ENCODE data around the gene GRIK1.

Gene GRIK1

DNA sequence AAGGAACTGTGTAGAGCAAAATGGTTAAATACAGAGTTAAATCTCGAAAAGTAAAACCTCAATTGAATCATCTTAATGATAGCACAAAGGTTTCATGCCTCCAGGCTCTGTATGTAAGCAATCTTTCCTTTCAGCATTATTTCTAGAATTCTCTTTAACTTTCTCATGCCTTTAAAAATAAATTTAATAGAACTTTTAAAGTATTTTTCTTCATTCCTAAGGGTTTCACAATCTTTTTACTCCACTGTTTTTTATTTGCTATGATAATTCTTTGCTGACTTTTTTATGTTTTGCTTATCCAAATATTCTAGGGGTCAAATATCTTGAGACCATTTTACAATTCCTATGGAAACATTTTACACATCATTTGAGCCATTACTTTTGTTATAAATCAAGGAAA, 353.1 kb downstream of the GRIK1 start:
- H3K4me3 ChIP-seq: 0 out of 2 replicates have a peak overlapping the region, but pooled peaks have one; percentile 4
- no peak overlapping the region for H3K9ac ChIP-seq (ENCODE audit: insufficient read length)
- no peaks in the 10 kb centered on the region for H3K9me3 ChIP-seq (ENCODE audit: low read depth, low read length)
- DNase-seq (ENCODE audit: low read depth, low spot score): peak; percentile 50
- H3K36me3 ChIP-seq (ENCODE audit: insufficient read depth, low read length): no peaks in the 10 kb centered on the region
- TF ChIP-seq EZH2 (IDR thresholded peaks at IDR 0.05): no peak
- peak overlapping the region; percentile 63 for H3K27ac ChIP-seq

DNA sequence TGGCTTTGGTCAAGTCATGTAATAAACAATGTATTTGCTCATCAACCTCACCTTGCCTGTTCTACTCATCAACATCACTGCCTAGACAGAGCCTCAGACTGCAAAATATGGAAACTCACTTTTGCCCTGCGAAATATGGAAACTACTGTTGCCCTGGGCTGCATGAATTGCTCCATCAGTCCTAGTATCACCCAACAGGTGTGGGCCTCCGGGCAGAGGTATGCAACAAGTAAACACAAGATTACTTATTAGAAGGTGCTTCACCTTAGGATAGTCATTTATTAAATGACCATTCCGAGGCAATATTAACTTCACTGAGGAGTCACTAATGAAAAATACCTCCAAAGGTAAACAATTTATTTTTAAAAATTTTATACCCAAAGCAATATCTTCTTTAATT, 354.3 kb downstream of the GRIK1 start:
- H3K9ac ChIP-seq (ENCODE audit: insufficient read length): no peak overlapping the region
- TF ChIP-seq FOXP2 (optimal IDR thresholded peaks at IDR 0.05; ENCODE audit: control extremely low read depth, extremely low read length, insufficient read depth) (no peak), EZH2 (IDR thresholded peaks at IDR 0.05) (no peak), POLR2AphosphoS5 (IDR thresholded peaks at IDR 0.05; ENCODE audit: borderline replicate concordance, low read depth, low read length) (no peak)
- no peak overlapping the region for H3K4me3 ChIP-seq
- H3K9me3 ChIP-seq (ENCODE audit: low read depth, low read length): no peaks in the 10 kb centered on the region
- DNase-seq (ENCODE audit: low read depth, low spot score): no peak
- H3K36me3 ChIP-seq (ENCODE audit: insufficient read depth, low read length): no peaks in the 10 kb centered on the region
- no peak overlapping the region for H3K27ac ChIP-seq

DNA sequence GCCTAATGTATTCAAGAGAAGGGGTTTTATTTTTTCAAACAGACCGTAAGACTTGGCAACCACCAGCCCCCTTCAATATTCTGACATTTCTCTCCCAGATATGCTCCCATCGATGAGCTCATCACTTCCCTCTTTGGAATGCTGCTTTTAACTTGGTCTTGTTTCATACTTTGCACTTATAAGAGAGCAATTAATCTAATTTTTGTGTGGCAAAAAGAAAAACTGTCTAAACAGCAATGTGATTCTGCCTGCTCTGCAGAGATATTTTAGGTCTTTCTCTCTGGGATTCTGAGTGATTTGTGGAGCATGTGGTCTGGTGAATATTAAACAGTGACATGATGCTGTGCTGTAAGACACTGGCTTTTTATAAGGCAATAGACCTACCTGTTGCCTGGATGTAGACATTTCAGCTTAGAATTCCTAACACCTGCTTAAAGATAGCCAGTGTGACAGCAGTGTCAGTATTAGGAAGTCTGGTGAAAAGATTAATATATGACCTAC, 356.3 kb downstream of the GRIK1 start:
- H3K4me3 ChIP-seq: no peak overlapping the region
- H3K27ac ChIP-seq: no peak overlapping the region
- DNase-seq (ENCODE audit: low read depth, low spot score): no peak
- H3K9me3 ChIP-seq (ENCODE audit: low read depth, low read length): no peaks in the 10 kb centered on the region
- no peaks in the 10 kb centered on the region for H3K36me3 ChIP-seq (ENCODE audit: insufficient read depth, low read length)
- H3K9ac ChIP-seq (ENCODE audit: insufficient read length): no peak overlapping the region
- TF ChIP-seq POLR2AphosphoS5 (IDR thresholded peaks at IDR 0.05; ENCODE audit: borderline replicate concordance, low read depth, low read length): no peak

DNA sequence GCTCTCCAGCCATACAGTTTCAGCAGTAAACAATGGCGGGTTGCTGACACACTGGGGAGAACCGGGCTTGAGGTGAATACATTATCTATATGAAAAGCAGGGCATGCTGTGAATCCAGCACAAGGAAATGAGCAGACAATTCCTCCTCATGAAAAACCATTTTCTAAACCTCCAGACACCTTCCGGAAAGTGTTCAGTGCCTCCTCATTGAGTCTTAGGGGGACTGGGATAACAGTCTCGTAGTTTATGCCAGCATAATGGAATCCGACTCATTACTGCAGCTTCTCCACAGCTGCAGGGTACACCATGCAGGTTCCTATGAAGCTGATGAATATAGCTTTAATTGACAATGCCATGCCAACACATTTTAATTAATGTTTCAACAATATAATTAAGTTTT, 356.9 kb downstream of the GRIK1 start:
- no peaks in the 10 kb centered on the region for H3K36me3 ChIP-seq (ENCODE audit: insufficient read depth, low read length)
- DNase-seq (ENCODE audit: low read depth, low spot score): no peak
- H3K4me3 ChIP-seq: no peak overlapping the region
- H3K9ac ChIP-seq (ENCODE audit: insufficient read length): no peak overlapping the region
- no peak for TF ChIP-seq FOXP2 (optimal IDR thresholded peaks at IDR 0.05; ENCODE audit: control extremely low read depth, extremely low read length, insufficient read depth)
- no peak for TF ChIP-seq POLR2AphosphoS5 (IDR thresholded peaks at IDR 0.05; ENCODE audit: borderline replicate concordance, low read depth, low read length)
- no peak for TF ChIP-seq EZH2 (IDR thresholded peaks at IDR 0.05)
- no peak overlapping the region for H3K27ac ChIP-seq
- no peaks in the 10 kb centered on the region for H3K9me3 ChIP-seq (ENCODE audit: low read depth, low read length)

DNA sequence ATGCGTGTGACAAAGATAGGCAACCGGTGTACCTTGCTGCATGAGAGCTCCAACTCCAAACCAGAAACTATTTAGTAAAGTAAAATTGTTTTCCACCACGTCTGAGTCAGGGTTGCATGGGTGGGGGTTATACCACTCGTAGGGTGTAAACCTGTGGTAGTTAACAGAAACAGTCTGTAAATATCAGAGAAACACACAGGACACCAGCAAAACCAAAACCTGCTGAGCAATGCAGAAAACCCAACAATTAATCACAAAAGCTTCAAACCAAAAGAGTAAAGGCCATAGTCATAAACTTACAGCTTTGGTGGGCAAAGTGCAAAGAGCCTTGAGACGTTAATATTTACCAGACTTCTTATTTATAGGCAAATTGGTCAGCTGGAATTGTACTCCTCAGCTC, 358.4 kb downstream of the GRIK1 start:
- DNase-seq (ENCODE audit: low read depth, low spot score): no peak

DNA sequence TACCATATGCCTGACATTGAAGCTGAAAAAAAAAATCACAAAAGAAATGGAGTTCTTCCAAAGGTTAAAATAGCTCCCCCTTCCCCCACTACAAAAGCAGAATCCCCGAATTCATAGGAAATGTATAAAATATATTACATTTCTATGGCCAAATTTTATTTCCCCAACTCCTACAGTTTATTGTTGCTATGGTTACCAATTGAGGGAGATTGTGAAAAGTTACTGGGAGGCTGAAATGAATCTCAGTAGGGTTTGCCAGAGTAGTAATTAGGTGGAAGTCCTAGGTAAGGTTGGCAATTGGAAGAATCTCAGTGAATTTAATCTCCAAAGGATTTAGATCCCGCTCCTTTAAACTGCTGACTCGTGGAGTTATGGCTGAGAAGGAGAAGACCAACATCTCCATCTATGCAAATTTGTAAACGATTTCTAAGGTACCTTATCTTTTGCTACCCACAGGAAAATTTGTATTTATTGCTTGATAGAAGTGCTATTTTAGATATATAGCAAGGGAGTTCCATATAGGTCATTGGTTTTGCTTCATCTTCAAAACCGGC, 359.0 kb downstream of the GRIK1 start:
- TF ChIP-seq FOXP2 (optimal IDR thresholded peaks at IDR 0.05; ENCODE audit: control extremely low read depth, extremely low read length, insufficient read depth) (no peak), POLR2AphosphoS5 (IDR thresholded peaks at IDR 0.05; ENCODE audit: borderline replicate concordance, low read depth, low read length) (no peak), EZH2 (IDR thresholded peaks at IDR 0.05) (no peak)
- no peaks in the 10 kb centered on the region for H3K9me3 ChIP-seq (ENCODE audit: low read depth, low read length)
- no peak overlapping the region for H3K9ac ChIP-seq (ENCODE audit: insufficient read length)
- H3K4me3 ChIP-seq: no peak overlapping the region
- DNase-seq (ENCODE audit: low read depth, low spot score): no peak
- H3K36me3 ChIP-seq (ENCODE audit: insufficient read depth, low read length): no peaks in the 10 kb centered on the region
- no peak overlapping the region for H3K27ac ChIP-seq

More for the DNA sequence above, 358.4 kb downstream of the GRIK1 start:
- no peaks in the 10 kb centered on the region for H3K36me3 ChIP-seq (ENCODE audit: insufficient read depth, low read length)
- no peak overlapping the region for H3K9ac ChIP-seq (ENCODE audit: insufficient read length)
- no peak overlapping the region for H3K27ac ChIP-seq
- no peak overlapping the region for H3K4me3 ChIP-seq
- no peaks in the 10 kb centered on the region for H3K9me3 ChIP-seq (ENCODE audit: low read depth, low read length)
- TF ChIP-seq FOXP2 (optimal IDR thresholded peaks at IDR 0.05; ENCODE audit: control extremely low read depth, extremely low read length, insufficient read depth) (no peak), EZH2 (IDR thresholded peaks at IDR 0.05) (no peak)

DNA sequence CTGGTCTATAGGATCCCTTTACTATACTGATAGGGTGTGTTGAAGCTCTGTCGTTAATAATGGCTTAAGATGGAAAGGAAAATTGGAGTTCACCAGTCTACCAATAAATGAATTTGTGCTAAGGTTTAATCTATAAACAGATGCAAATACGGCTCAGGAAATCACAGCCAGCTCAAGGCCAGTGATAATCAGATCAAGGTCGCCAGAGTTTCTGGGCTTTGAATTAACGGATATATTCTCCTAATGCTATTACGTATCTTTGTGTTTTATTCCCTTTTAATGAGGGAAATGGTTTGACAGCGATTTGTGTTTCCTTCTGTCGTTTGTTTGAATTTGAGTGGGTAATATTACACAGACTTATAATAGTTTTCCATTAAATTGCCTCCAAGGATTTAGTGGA, 361.5 kb downstream of the GRIK1 start:
- no peak overlapping the region for H3K4me3 ChIP-seq
- no peak overlapping the region for H3K9ac ChIP-seq (ENCODE audit: insufficient read length)
- H3K27ac ChIP-seq: no peak overlapping the region
- no peak for DNase-seq (ENCODE audit: low read depth, low spot score)
- TF ChIP-seq FOXP2 (optimal IDR thresholded peaks at IDR 0.05; ENCODE audit: control extremely low read depth, extremely low read length, insufficient read depth) (no peak), EZH2 (IDR thresholded peaks at IDR 0.05) (no peak), POLR2AphosphoS5 (IDR thresholded peaks at IDR 0.05; ENCODE audit: borderline replicate concordance, low read depth, low read length) (no peak)
- no peaks in the 10 kb centered on the region for H3K9me3 ChIP-seq (ENCODE audit: low read depth, low read length)
- no peaks in the 10 kb centered on the region for H3K36me3 ChIP-seq (ENCODE audit: insufficient read depth, low read length)

DNA sequence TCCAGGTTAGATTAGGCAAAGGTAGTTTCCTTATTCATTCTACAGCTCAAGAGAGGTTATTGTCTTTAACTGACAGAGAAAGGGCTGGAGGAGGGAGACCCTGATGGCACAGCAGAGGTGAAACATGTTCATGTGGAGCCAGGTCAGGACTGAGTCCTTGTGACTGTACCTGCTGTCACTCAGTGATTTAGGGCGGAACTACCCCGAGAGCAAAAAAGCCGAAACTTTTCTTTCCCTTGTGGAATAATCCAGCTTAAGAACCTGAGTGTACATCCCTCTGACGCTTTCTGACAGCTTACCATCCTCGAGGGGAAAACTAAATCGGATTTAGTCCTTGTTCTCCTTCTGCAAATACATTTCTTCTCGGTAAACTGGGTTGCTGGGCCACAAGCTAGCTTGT, 367.8 kb downstream of the GRIK1 start:
- DNase-seq (ENCODE audit: low read depth, low spot score): no peak
- Histone ChIP-seq H3K9me3 (ENCODE audit: low read depth, low read length) (no peaks in the 10 kb centered on the region), H3K4me3 (no peak overlapping the region), H3K9ac (ENCODE audit: insufficient read length) (no peak overlapping the region), H3K36me3 (ENCODE audit: insufficient read depth, low read length) (no peaks in the 10 kb centered on the region), H3K27ac (no peak overlapping the region)
- TF ChIP-seq POLR2AphosphoS5 (IDR thresholded peaks at IDR 0.05; ENCODE audit: borderline replicate concordance, low read depth, low read length) (no peak), FOXP2 (optimal IDR thresholded peaks at IDR 0.05; ENCODE audit: control extremely low read depth, extremely low read length, insufficient read depth) (no peak), EZH2 (IDR thresholded peaks at IDR 0.05) (no peak)

DNA sequence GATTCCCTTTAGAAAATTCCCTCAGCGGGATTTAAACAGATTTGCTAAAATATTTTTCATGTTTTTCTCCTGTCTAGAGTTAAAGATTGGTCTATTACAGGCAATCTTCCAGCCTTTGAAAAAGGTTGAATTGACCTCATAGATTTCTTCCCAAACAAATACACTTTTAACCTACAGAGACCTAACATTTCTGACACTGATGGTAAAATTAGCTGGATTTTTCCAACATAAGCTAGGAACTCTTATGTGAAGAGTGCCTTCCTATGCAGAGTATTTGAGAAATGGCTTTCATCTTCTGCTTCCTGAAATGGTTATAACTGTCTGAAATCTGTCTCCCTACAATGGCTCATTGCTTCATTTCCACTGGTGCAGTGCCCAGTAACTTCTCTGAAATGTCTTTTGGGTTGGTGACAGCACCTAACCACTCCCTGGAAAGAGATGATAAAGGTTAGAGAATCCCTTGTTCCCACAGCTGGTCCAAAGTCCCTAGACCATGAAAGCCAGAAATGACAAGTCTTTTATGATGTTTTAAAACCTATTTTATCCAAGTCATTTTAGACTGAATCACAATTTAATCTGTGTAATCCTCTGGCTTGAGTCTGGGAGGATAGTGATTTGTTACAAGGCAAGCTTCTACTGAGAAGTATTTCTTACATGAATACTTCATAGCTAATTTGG, 371.6 kb downstream of the GRIK1 start:
- TF ChIP-seq EZH2 (IDR thresholded peaks at IDR 0.05) (no peak), POLR2AphosphoS5 (IDR thresholded peaks at IDR 0.05; ENCODE audit: borderline replicate concordance, low read depth, low read length) (no peak), FOXP2 (optimal IDR thresholded peaks at IDR 0.05; ENCODE audit: control extremely low read depth, extremely low read length, insufficient read depth) (no peak)
- H3K36me3 ChIP-seq (ENCODE audit: insufficient read depth, low read length): no peaks in the 10 kb centered on the region
- no peak overlapping the region for H3K27ac ChIP-seq
- H3K9ac ChIP-seq (ENCODE audit: insufficient read length): no peak overlapping the region
- DNase-seq (ENCODE audit: low read depth, low spot score): no peak
- H3K4me3 ChIP-seq: no peak overlapping the region
- no peaks in the 10 kb centered on the region for H3K9me3 ChIP-seq (ENCODE audit: low read depth, low read length)

Data from SK-N-MC (cell line).